T-helper 17 cell (primary cell): ENCODE results near the gene GAK. TPM values are rescaled to one million over a fixed set of nuclear protein-coding genes. Genes with fewer than 3 reads are reported as not detected.

Source experiments
- ATAC-seq: fragments of 150-1000 bp; cut with Tn5 transposase; 2 replicates; pipeline ENCODE4 v1.10.0; 2021; ENCODE audit warnings: mild to moderate bottlenecking, moderate library complexity
- DNase-seq, 3 donors: peaks; one replicate each; pipeline versions ENCODE4 v3.0.0 to v3.0.0-alpha.2; 2020 to 2021
- H3K9me3 ChIP-seq: one replicate; pipeline ENCODE4 v1.7.0; 2013; ENCODE audit warnings: low read length, mild to moderate bottlenecking; ENCODE audit not compliant: control insufficient read depth, poor library complexity, severe bottlenecking
- H3K27ac Mint-ChIP-seq: one replicate; pipeline ENCODE4 v1.8.0; 2022; ENCODE audit warnings: mild to moderate bottlenecking, moderate library complexity, mixed read lengths
- H3K27me3 Mint-ChIP-seq: one replicate; pipeline ENCODE4 v1.8.0; 2022; ENCODE audit warnings: mixed read lengths
- H3K36me3 Mint-ChIP-seq: one replicate; pipeline ENCODE4 v1.8.0; 2022; ENCODE audit warnings: low read depth, mixed read lengths
- H3K4me1 Mint-ChIP-seq: one replicate; pipeline ENCODE4 v1.8.0; 2022; ENCODE audit warnings: mild to moderate bottlenecking, mixed read lengths
- H3K4me3 Mint-ChIP-seq: one replicate; pipeline ENCODE4 v1.8.0; 2022; ENCODE audit warnings: mild to moderate bottlenecking, moderate library complexity, mixed read lengths
- total RNA-seq, 4 donors: library from RNA in 2 of 4; stranded (reverse) in 2 of 4; gene quantifications; one replicate each; pipeline ENCODE4 v1.2.3 and lab custom pipeline; 2022 to 2026

GAK gene
- total RNA-seq, 2 donors from 2014 or later: 192 to 215 TPM

GRCh38 chr4:909131-909571 lies 23.0 kb downstream of the GAK start:
- peaks cover 7% of the 10 kb centered on the region for H3K4me1 Mint-ChIP-seq
- ATAC-seq: no peak
- H3K27ac Mint-ChIP-seq: no peak overlapping the region
- peak overlapping the region; percentile 41 for H3K4me3 Mint-ChIP-seq
- DNase-seq: no peak
- no peaks in the 10 kb centered on the region for H3K9me3 ChIP-seq
- H3K36me3 Mint-ChIP-seq: no peaks in the 10 kb centered on the region
- H3K27me3 Mint-ChIP-seq: no peaks in the 10 kb centered on the region

GRCh38 chr4:907691-908425 lies 24.3 kb downstream of the GAK start:
- H3K9me3 ChIP-seq: no peaks in the 10 kb centered on the region
- Mint-ChIP-seq H3K27ac (no peak overlapping the region), H3K4me1 (peaks cover 10% of the 10 kb centered on the region), H3K4me3 (no peak overlapping the region), H3K36me3 (no peaks in the 10 kb centered on the region), H3K27me3 (no peaks in the 10 kb centered on the region)
- no peak for ATAC-seq
- DNase-seq: no peak

GRCh38 chr4:907103-907400 lies 25.1 kb downstream of the GAK start:
- ATAC-seq: no peak
- no peak for DNase-seq
- Mint-ChIP-seq H3K4me1 (peaks cover 13% of the 10 kb centered on the region), H3K27me3 (no peaks in the 10 kb centered on the region), H3K36me3 (peaks cover 3% of the 10 kb centered on the region), H3K4me3 (no peak overlapping the region), H3K27ac (no peak overlapping the region)
- H3K9me3 ChIP-seq: no peaks in the 10 kb centered on the region

GRCh38 chr4:906339-907102 lies 25.6 kb downstream of the GAK start:
- DNase-seq: no peak
- no peaks in the 10 kb centered on the region for H3K9me3 ChIP-seq
- Mint-ChIP-seq H3K4me3 (no peak overlapping the region), H3K27me3 (no peaks in the 10 kb centered on the region), H3K36me3 (peaks cover 3% of the 10 kb centered on the region), H3K27ac (no peak overlapping the region), H3K4me1 (peaks cover 13% of the 10 kb centered on the region)
- no peak for ATAC-seq

- H3K9me3 ChIP-seq: no peaks in the 10 kb centered on the region
- peaks cover 8% of the 10 kb centered on the region for H3K4me1 Mint-ChIP-seq
- DNase-seq: no peak
- H3K36me3 Mint-ChIP-seq: peaks cover 3% of the 10 kb centered on the region
- H3K27me3 Mint-ChIP-seq: no peaks in the 10 kb centered on the region
- no peak for ATAC-seq
- no peak overlapping the region for H3K27ac Mint-ChIP-seq
- no peak overlapping the region for H3K4me3 Mint-ChIP-seq
Measured at GRCh38 chr4:905485-906338, 26.4 kb downstream of the GAK start.

GRCh38 chr4:903066-904046 lies 28.8 kb downstream of the GAK start:
- Mint-ChIP-seq H3K27ac (peak overlapping the region; percentile 63), H3K4me3 (no peak overlapping the region), H3K27me3 (no peaks in the 10 kb centered on the region), H3K36me3 (peaks cover 8% of the 10 kb centered on the region), H3K4me1 (peaks cover 15% of the 10 kb centered on the region)
- ATAC-seq: peak; percentile 10
- DNase-seq: no peak
- no peaks in the 10 kb centered on the region for H3K9me3 ChIP-seq

GRCh38 chr4:901192-901910 lies 30.8 kb downstream of the GAK start:
- DNase-seq (no peak), ATAC-seq (no peak)
- H3K9me3 ChIP-seq: no peaks in the 10 kb centered on the region
- Mint-ChIP-seq H3K27ac (no peak overlapping the region), H3K27me3 (no peaks in the 10 kb centered on the region), H3K36me3 (peaks cover 8% of the 10 kb centered on the region), H3K4me1 (peaks cover 15% of the 10 kb centered on the region), H3K4me3 (no peak overlapping the region)

GRCh38 chr4:900721-901120 lies 31.4 kb downstream of the GAK start:
- H3K27ac Mint-ChIP-seq: no peak overlapping the region

GRCh38 chr4:900073-900472 lies 32.0 kb downstream of the GAK start:
- H3K4me1 Mint-ChIP-seq: peaks cover 15% of the 10 kb centered on the region
- no peak for ATAC-seq
- no peak for DNase-seq
- no peak overlapping the region for H3K27ac Mint-ChIP-seq
- H3K4me3 Mint-ChIP-seq: peak overlapping the region; percentile 28
- no peaks in the 10 kb centered on the region for H3K27me3 Mint-ChIP-seq
- peaks cover 8% of the 10 kb centered on the region for H3K36me3 Mint-ChIP-seq
- H3K9me3 ChIP-seq: no peaks in the 10 kb centered on the region

More at GRCh38 chr4:900721-901120, 31.4 kb downstream of the GAK start:
- Mint-ChIP-seq H3K27me3 (no peaks in the 10 kb centered on the region), H3K4me3 (peak overlapping the region; percentile 28), H3K36me3 (peaks cover 8% of the 10 kb centered on the region), H3K4me1 (peaks cover 15% of the 10 kb centered on the region)
- no peaks in the 10 kb centered on the region for H3K9me3 ChIP-seq
- ATAC-seq (no peak), DNase-seq (no peak)

- peaks cover 8% of the 10 kb centered on the region for H3K36me3 Mint-ChIP-seq
- no peak for ATAC-seq
- no peak overlapping the region for H3K4me3 Mint-ChIP-seq
- no peak overlapping the region for H3K27ac Mint-ChIP-seq
- H3K4me1 Mint-ChIP-seq: peaks cover 15% of the 10 kb centered on the region
- no peaks in the 10 kb centered on the region for H3K9me3 ChIP-seq
- no peak for DNase-seq
- no peaks in the 10 kb centered on the region for H3K27me3 Mint-ChIP-seq
Measured at GRCh38 chr4:899556-899906, 32.6 kb downstream of the GAK start.

- no peak overlapping the region for H3K27ac Mint-ChIP-seq
- H3K9me3 ChIP-seq: no peaks in the 10 kb centered on the region
- ATAC-seq: no peak
- H3K36me3 Mint-ChIP-seq: peaks cover 8% of the 10 kb centered on the region
- DNase-seq: no peak
- H3K4me1 Mint-ChIP-seq: peaks cover 15% of the 10 kb centered on the region
- H3K27me3 Mint-ChIP-seq: no peaks in the 10 kb centered on the region
- peak overlapping the region; percentile 69 for H3K4me3 Mint-ChIP-seq
Measured at GRCh38 chr4:898869-899555, 33.1 kb downstream of the GAK start.
